Heart right ventricle (tissue), 16 donors: ENCODE results near the gene PTPRG. TPM values are rescaled to one million over a fixed set of nuclear protein-coding genes. Genes with fewer than 3 reads are reported as not detected.

Experiments
- ATAC-seq, 8 donors: fragments of 200-7000 bp; cut with Tn5 transposase; one replicate each; pipeline ENCODE4 v1.9.1; 2020; ENCODE audit warnings: mild to moderate bottlenecking in 8 of 8, moderate library complexity in 8 of 8, moderate number of reproducible peaks in 1 of 8
- DNase-seq, 2 donors: peaks; one replicate each; pipeline ENCODE4 v3.0.0-alpha.2; 2020
- H3K27ac ChIP-seq, 10 donors: fragments of 200-600 bp; sonication (generic) in 2 of 10; one replicate each; pipeline versions ENCODE4 v1.5.0 to v1.8.0; 2020 to 2022; ENCODE audit warnings: mild to moderate bottlenecking in 3 of 10
- H3K27me3 ChIP-seq, 7 donors: fragments of 200-600 bp; one replicate each; pipeline ENCODE4 v1.8.0; 2021 to 2022; ENCODE audit warnings: mild to moderate bottlenecking in 2 of 7
- H3K36me3 ChIP-seq, 9 donors: fragments of 200-600 bp; sonication (generic) in 1 of 9; one replicate each; pipeline versions ENCODE4 v1.5.0 to v1.8.0; 2020 to 2022; ENCODE audit warnings: mild to moderate bottlenecking in 2 of 9
- H3K4me1 ChIP-seq, 9 donors: fragments of 200-600 bp; sonication (generic) in 1 of 9; one replicate each; pipeline versions ENCODE4 v1.5.0 to v1.8.0; 2020 to 2022; ENCODE audit warnings: mild to moderate bottlenecking in 4 of 9
- H3K4me3 ChIP-seq, 10 donors: fragments of 200-600 bp; sonication (generic) in 2 of 10; one replicate each; pipeline versions ENCODE4 v1.5.0 to v1.8.0; 2020 to 2022; ENCODE audit warnings: mild to moderate bottlenecking in 7 of 10, moderate library complexity in 2 of 10
- H3K9me3 ChIP-seq, 11 donors: fragments of 200-600 bp in 10 of 11; sonication (generic) in 2 of 11; one replicate each; pipeline versions ENCODE4 v1.5.0 to v1.8.0; 2013 to 2022; ENCODE audit warnings: mild to moderate bottlenecking in 2 of 11, control low read depth in 1 of 11, moderate library complexity in 1 of 11
- WGBS, 2 donors: extraction: QIAGEN DNeasy Blood & Tissue Kit; methylation state at CpG; one replicate each; pipeline ENCODE4 v1.1.7; 2013; ENCODE audit warnings: inconsistent platforms in 1 of 2; 5-methylcytosine and 5-hydroxymethylcytosine counted together
- intact Hi-C, 10 donors: fragments of 100-400 bp; cut with DNase I; formaldehyde crosslinking; loops; one replicate each; pipeline versions ENCODE4 v1.11.1 to v1.14.2; 2022
- polyA plus RNA-seq, 2 donors: library from polyadenylated mRNA; stranded (reverse); fragments of 200-250 nt; gene quantifications; one replicate each; pipeline ENCODE4 v1.2.3, GENCODE V29; 2013
- total RNA-seq, 10 donors: library from RNA; stranded (reverse); fragmentation: NEBNext Ultra II Directional in 3 of 10; extraction: Animal tissue kit (Norgen Biotek cat#: 25700) in 3 of 10; gene quantifications; one replicate each; pipeline versions ENCODE4 v1.2.1 to v1.2.4, GENCODE V29; 2021 to 2023
- TF ChIP-seq, protein P1 (sequence below), 9 donors: fragments of 200-600 bp; sonication (generic) in 2 of 9; IDR thresholded peaks; one replicate each; pipeline versions ENCODE4 v1.5.0 to v1.8.0; 2021 to 2022; ENCODE audit warnings: antibody characterized with exemption in 9 of 9, mild to moderate bottlenecking in 5 of 9, moderate library complexity in 1 of 9
- donor health status: Arrhythmogenic right ventricular cardiomyopathy.
- donor health status: ischemic (EF 13 %, LVEDD 7.1; RV severe dilation, severe dysfunction).
- donor health status: healthy with polysubstance abuse.
- donor health status: DM: no; HTN: yes; CAD: no.
- donor health status: DM: no; HTN: no; CAD: no.
- donor health status: ischemic (EF 25% LVEDD 6.9; RV normal size, moderate dysfunction).
- donor health status: ischemic (EF 25% LVEDD 5.7; RV mildly dilated, moderate dysfunction).
- donor health status: healthy.
- donor health status: DM: yes; HTN: yes; CAD: no.
- donor health status: Ischemic cardiomyopathy.
- donor health status: ischemic (EF 35%, LVEDD 5.7; RV mildly dilated, moderate dysfunction).
- donor health status: nonischemic (EF 11% LVEDD 7.7; RV severe dilation, severe dysfunction).
- donor health status: DM: yes; HTN: yes; CAD: no.
- donor health status: PGD.
- donor health status: ischemic (EF 29% LVEDD 5.4; RV normal size, mild dysfunction).
- donor health status: nonischemic (EF 23%, LVEDD 6.1; RV moderate dilation, normal function).

PTPRG gene
- total and polyA plus RNA-seq, 12 donors = 10.1 to 38.3 (median 32.6) TPM

DNA sequence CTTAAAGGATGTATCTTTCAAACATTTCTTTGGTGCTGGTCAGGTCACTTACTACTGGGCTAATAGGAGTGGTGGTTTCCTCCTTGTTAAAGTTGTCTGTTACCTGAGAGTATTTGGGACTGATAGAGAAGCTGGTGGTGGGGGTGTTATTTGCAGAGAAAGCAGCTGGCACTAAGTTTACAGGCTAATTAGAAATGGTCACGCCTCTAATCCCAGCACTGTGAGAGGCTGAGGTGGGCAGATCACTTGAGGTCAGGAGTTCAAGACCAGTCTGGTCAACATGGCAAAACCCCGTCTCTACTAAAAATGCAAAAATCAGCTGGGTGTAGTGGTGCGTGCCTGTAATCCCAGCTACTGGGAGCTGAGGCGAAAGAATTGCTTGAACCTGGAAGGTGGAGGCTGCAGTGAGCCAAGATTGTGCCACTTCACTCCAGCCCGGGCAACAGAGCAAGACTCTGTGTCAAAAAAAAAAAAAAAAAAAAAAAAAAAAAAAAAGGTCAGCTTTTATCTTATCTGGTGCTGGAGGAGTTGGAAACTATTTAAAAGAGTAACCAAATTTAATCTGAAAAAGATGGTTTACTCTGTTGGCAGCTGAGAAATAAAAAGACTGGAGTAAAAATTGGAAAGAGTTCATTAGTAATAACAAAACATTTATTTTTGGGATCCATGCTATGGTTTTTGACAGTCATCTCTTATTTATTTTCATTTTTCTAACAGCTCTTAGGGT lies 332.6 kb downstream of the PTPRG start:
- TF ChIP-seq, protein P1, sequence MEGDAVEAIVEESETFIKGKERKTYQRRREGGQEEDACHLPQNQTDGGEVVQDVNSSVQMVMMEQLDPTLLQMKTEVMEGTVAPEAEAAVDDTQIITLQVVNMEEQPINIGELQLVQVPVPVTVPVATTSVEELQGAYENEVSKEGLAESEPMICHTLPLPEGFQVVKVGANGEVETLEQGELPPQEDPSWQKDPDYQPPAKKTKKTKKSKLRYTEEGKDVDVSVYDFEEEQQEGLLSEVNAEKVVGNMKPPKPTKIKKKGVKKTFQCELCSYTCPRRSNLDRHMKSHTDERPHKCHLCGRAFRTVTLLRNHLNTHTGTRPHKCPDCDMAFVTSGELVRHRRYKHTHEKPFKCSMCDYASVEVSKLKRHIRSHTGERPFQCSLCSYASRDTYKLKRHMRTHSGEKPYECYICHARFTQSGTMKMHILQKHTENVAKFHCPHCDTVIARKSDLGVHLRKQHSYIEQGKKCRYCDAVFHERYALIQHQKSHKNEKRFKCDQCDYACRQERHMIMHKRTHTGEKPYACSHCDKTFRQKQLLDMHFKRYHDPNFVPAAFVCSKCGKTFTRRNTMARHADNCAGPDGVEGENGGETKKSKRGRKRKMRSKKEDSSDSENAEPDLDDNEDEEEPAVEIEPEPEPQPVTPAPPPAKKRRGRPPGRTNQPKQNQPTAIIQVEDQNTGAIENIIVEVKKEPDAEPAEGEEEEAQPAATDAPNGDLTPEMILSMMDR (IDR thresholded peaks at IDR 0.05) = no peak
- intact Hi-C loops = no loop called here
- Histone ChIP-seq H3K9me3 (no peaks in the 10 kb centered on the region), H3K4me1 (peaks cover 19 to 56% (median 32%) of the 10 kb centered on the region in 9 donors), H3K36me3 (no peaks in the 10 kb centered on the region), H3K27ac (peak overlapping the region in 4 of 10 donors; percentile 32 to 52 (median 40)), H3K27me3 (no peaks in the 10 kb centered on the region), H3K4me3 (no peak overlapping the region)
- 77 to 82% methylated on average over 5 of the region's 5 CpGs for WGBS, 2 donors
- DNase-seq (no peak), ATAC-seq (no peak)

DNA sequence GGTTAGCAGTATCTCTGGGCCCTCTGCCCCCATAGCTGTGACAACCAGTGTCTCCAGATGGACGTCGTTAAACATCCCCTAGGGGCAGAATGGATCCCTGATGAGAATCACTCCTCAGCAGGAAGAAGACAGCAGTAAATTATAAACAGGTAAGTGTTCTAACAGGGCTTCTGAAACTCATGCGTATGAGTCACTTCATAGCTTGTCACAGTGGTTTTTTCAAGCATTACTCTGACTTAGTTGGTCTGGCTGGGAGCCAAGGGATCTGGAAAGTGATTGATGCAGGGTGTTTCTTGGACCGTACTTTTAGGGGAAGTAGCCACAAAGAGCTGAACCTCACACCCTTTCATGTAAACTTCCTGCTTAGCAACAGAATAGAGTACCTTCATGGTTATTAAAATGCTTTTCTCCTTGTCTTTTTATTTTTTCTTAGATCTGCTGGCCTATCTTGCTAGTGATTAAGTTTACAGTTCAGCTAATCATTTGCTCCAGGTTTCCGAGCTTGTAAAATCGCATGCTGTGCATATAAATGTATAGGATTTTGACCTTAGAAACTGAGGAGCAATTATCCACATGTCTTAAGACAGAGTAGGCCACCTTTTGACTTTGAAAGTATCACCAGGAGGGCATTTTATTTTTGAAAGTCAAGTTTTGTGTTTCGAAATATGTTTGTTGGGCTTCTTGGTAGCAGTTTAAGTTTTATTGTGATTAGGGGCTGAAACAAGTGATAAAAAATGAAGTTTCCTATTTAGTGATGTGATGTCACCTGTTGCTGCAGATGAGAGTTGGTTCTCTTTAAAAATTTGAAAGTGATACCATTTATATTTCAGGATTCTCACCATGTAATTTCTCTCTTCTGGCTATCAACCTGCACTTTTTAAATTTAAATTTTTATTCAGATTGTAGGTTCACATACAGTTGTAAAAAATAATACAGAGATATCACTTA lies 333.9 kb downstream of the PTPRG start:
- H3K27ac ChIP-seq = peak overlapping the region in 7 of 10 donors; percentile 4 to 52 (median 32)
- H3K4me3 ChIP-seq = no peak overlapping the region
- no peaks in the 10 kb centered on the region for H3K9me3 ChIP-seq
- TF ChIP-seq, protein P1 (IDR thresholded peaks at IDR 0.05) = peak in 1 of 9 donors; percentile 17
- H3K36me3 ChIP-seq = no peaks in the 10 kb centered on the region
- 37 to 50% methylated on average over 7 of the region's 7 CpGs for WGBS, 2 donors
- DNase-seq (peak in 1 of 2 donors; percentile 85), ATAC-seq (peak; percentile 66 to 93 (median 86))
- H3K4me1 ChIP-seq = peaks cover 19 to 51% (median 32%) of the 10 kb centered on the region in 9 donors
- intact Hi-C loops = no loop called here
- no peaks in the 10 kb centered on the region for H3K27me3 ChIP-seq

DNA sequence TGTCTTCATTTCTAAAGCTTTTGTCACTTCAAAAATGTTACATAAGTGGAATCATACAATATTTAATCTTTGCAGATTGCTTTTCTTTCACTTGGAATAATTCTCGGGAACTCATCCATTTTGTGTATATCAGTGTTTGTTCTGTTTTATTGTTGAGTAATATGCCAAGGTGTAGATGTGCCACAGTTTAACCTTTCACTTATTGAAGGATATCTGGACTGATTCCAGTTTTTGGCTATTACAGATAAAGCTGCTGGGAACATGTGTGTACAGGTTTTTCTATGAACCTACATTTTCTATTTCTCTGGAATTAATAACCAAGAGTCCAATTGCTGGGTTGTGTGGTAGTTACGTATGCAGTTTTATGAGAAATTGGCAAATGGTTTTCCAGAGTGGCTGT lies 334.9 kb downstream of the PTPRG start:
- no peak for DNase-seq
- no peak for ATAC-seq
- Histone ChIP-seq H3K4me1 (peaks cover 19 to 46% (median 24%) of the 10 kb centered on the region in 9 donors), H3K36me3 (no peaks in the 10 kb centered on the region), H3K27me3 (no peaks in the 10 kb centered on the region), H3K4me3 (no peak overlapping the region), H3K9me3 (no peaks in the 10 kb centered on the region), H3K27ac (no peak overlapping the region)
- TF ChIP-seq, protein P1 (IDR thresholded peaks at IDR 0.05) = no peak
- 94 to 95% methylated on average over 2 of the region's 2 CpGs for WGBS, 2 donors
- intact Hi-C loops = no loop called here

DNA sequence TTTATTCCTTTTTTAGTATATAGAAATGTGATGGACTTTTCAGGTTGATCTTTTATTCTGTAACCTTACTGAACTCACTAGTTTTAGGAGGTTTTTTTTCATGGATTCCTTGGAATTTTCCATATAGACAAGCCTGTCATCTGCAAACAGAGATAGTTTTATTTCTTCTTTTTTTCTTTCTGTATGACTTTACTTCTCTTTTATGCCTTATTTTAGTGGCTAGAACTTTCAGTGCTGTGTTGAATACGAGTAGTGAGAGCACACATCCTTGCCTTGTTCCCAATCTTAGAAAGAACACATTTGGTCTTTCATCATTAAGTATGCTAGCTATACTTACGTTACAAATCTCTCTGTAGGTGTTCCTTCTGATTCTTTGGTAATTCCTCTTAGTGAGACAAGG lies 336.5 kb downstream of the PTPRG start:
- Histone ChIP-seq H3K27me3 (no peaks in the 10 kb centered on the region), H3K9me3 (no peaks in the 10 kb centered on the region), H3K4me1 (peaks cover 19 to 59% (median 24%) of the 10 kb centered on the region in 9 donors), H3K36me3 (no peaks in the 10 kb centered on the region), H3K27ac (no peak overlapping the region), H3K4me3 (no peak overlapping the region)
- WGBS, 2 donors = 91% methylated on average over 2 of the region's 2 CpGs
- no peak for DNase-seq
- no peak for ATAC-seq
- TF ChIP-seq, protein P1 (IDR thresholded peaks at IDR 0.05) = no peak
- intact Hi-C loops = no loop called here
